Measurements from ENCODE around the gene RAB28.

The RAB28 gene

DNA sequence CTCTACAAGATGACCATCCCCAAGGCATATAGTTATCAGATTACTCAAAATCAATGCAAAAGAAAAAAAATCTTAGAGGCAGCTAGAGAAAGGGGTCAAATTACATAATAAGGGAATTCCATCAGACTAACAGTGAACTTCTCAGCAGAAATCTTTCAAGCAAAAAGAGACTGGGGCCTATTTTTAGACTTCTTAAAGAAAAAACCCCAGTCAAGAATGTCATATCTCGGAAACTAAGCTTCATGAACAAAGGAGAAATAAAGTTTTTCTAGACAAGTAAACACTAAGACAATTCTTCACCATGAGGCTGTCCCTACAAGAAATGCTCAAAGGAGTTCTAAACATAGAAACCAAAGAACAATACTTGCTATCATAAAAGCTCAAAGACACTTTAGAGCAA lies 51.7 kb downstream of the RAB28 start:
- no peak for TF ChIP-seq TAF1 (IDR thresholded peaks at IDR 0.05; ENCODE audit: borderline replicate concordance, insufficient read depth, low read length)

DNA sequence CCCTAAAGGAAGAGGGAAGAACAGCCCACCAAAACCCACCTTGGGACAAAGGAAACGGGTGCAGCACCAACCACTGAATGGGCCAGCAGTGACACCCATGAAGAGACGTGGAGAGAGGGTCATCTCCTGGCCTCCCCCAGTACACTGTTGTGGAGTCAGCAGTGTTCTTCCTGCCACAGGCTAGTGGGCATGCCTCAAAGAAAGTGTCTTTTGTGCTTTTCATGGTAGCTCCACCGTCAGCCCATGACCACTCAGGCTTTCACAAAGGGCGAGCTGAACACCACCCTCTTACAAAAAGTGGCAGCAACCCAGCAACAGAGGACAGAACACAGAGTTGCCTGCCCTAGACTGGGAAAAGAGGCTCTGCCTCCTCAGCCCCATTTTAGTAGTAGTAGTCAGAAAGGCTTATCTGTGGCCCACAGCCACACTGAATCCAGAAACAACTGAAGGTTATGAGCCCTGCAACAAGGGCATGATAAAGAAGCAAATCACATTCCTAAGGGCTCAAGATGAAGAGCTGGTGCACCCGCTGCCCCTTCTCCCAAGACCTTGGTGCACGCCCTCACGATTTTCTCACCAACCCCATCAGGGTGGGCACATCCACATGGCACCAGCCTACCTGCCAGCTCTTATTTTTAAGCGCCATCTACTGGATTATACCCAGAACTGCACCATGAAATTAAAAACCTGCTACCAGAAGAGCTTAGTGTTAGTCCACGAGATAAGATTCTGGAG lies 53.1 kb downstream of the RAB28 start:
- no peak for TF ChIP-seq FOXP2 (optimal IDR thresholded peaks at IDR 0.05; ENCODE audit: borderline replicate concordance, extremely low read depth, extremely low read length, insufficient read depth)

- TF ChIP-seq POLR2AphosphoS5 (IDR thresholded peaks at IDR 0.05; ENCODE audit: low read depth, low read length): no peak
- no peak for TF ChIP-seq SIN3A (IDR thresholded peaks at IDR 0.05; ENCODE audit: borderline replicate concordance, insufficient read depth, low read length)
- no peak for TF ChIP-seq TAF1 (IDR thresholded peaks at IDR 0.05; ENCODE audit: borderline replicate concordance, insufficient read depth, low read length)
- TF ChIP-seq REST (IDR thresholded peaks at IDR 0.05; ENCODE audit: insufficient read depth in 1 of 2, low read depth in 2 of 2, low read length in 2 of 2): no peak
- TF ChIP-seq FOXP2 (optimal IDR thresholded peaks at IDR 0.05; ENCODE audit: borderline replicate concordance, extremely low read depth, extremely low read length, insufficient read depth): no peak
Observed at GRCh38 chr4:13427599-13428325, 56.4 kb downstream of the RAB28 start.

DNA sequence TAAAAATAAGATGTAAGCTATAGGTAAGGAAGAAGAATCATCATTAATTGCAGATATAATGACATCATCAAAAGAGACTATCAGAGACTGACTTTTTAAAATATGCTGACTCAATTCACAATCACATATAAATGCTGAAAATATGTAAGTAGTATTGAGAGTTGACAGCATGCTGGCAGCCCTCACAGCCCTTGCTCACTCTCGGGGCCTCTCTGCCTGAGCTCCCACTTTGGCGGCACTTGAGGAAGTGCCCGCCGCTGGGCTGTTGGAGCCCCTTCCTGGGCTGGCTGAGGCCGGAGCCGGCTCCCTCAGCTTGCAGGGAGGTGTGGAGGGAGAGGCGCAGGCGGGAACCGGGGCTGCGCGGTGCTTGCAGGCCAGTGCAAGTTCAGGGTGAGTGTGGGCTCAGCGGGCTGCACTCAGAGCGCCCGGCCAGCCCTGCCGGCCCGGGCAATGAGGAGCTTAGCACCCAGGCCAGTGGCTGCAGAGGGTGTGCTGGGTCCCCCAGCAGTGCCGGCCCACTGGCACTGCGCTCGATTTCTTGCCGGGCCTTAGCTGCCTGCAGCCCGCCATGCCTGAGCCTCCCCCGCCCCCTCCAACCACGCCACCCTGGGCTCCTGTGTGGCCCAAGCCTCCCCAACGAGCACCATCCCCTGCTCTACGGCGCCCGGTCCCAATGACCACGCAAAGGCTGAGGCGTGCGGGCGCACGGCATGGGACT lies 68.9 kb downstream of the RAB28 start:
- no peak for TF ChIP-seq FOXP2 (optimal IDR thresholded peaks at IDR 0.05; ENCODE audit: borderline replicate concordance, extremely low read depth, extremely low read length, insufficient read depth)
- no peak for TF ChIP-seq POLR2AphosphoS5 (IDR thresholded peaks at IDR 0.05; ENCODE audit: low read depth, low read length)
- no peak for TF ChIP-seq REST (IDR thresholded peaks at IDR 0.05; ENCODE audit: insufficient read depth in 1 of 2, low read depth in 2 of 2, low read length in 2 of 2)
- no peak for TF ChIP-seq SIN3A (IDR thresholded peaks at IDR 0.05; ENCODE audit: borderline replicate concordance, insufficient read depth, low read length)
- no peak for TF ChIP-seq TAF1 (IDR thresholded peaks at IDR 0.05; ENCODE audit: borderline replicate concordance, insufficient read depth, low read length)

DNA sequence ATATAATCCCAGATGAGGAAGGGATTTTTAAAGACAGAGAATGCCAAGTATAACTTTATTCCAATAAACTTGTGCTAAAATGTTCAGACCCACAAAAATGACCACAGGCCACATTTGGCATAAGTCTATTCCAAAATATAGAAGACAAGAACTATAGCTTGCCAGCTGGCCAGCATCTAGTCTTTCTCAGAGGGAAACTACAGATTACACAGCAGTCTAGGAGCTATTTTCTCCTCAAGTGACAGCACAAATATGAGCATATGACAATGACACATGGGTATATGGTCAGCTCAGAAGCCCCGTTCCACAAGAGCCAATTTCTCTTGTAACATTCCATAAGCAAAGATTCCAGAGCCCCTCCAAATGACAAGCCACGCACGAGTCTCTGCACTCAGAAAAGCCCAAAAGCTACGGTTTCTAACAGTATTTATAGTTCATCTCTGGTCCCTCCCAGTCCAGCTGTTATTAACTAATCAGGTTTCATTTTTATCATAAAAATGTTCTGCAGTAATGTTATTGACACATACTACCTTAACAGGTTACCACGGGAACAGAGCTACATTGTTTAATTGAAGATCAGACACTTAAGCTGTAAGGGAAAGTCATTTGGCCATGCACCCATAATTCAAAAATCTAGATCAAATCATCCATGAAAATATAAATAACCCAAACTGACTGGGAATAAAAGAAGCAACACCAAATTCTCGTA lies 70.3 kb downstream of the RAB28 start:
- TF ChIP-seq REST (IDR thresholded peaks at IDR 0.05; ENCODE audit: insufficient read depth in 1 of 2, low read depth in 2 of 2, low read length in 2 of 2) (no peak), SIN3A (IDR thresholded peaks at IDR 0.05; ENCODE audit: borderline replicate concordance, insufficient read depth, low read length) (no peak), POLR2AphosphoS5 (IDR thresholded peaks at IDR 0.05; ENCODE audit: low read depth, low read length) (no peak), FOXP2 (optimal IDR thresholded peaks at IDR 0.05; ENCODE audit: borderline replicate concordance, extremely low read depth, extremely low read length, insufficient read depth) (no peak), TAF1 (IDR thresholded peaks at IDR 0.05; ENCODE audit: borderline replicate concordance, insufficient read depth, low read length) (no peak)
